Activated T-helper 1 cell treated with anti-CD3 and anti-CD28 coated beads, Interleukin-12 subunit alpha, Interleukin-12 subunit beta, Interleukin-2, Interleukin-4 antibody, amounts not matched to agents 30 ng/mL and 10 ng/mL and 1 ng/mL, durations not matched to agents 14 hours and 24 hours and 36 hours (primary cell): ENCODE measurements around the gene UGDH. TPM values are rescaled to one million over a fixed set of nuclear protein-coding genes. Genes with fewer than 3 reads are reported as not detected.
A peak's percentile ranks its signal among the peaks of the same experiment; 100 is the strongest.
"Not testable (repeated sequence)": the region's sequence is repeated elsewhere in the genome, so short reads cannot be mapped to it uniquely, and the experiment has no call there.

Experiments used
- DNase-seq: peaks from one replicate; pipeline ENCODE4 v3.0.0; 2021; ENCODE audit warnings: low spot score
- H3K27ac Mint-ChIP-seq: one replicate; pipeline ENCODE4 v1.8.0; 2021; ENCODE audit warnings: mild to moderate bottlenecking, mixed read lengths
- H3K27me3 Mint-ChIP-seq: one replicate; pipeline ENCODE4 v1.8.0; 2022; ENCODE audit warnings: mild to moderate bottlenecking, moderate library complexity, mixed read lengths; ENCODE audit not compliant: insufficient read depth
- H3K36me3 Mint-ChIP-seq: one replicate; pipeline ENCODE4 v1.8.0; 2021; ENCODE audit warnings: low read depth, mixed read lengths
- H3K4me1 Mint-ChIP-seq: one replicate; pipeline ENCODE4 v1.8.0; 2021; ENCODE audit warnings: low read depth, mixed read lengths
- H3K4me3 Mint-ChIP-seq: one replicate; pipeline ENCODE4 v1.8.0; 2021; ENCODE audit warnings: mild to moderate bottlenecking, moderate library complexity, mixed read lengths
- H3K9me3 Mint-ChIP-seq: one replicate; pipeline ENCODE4 v1.8.0; 2021; ENCODE audit warnings: mixed read lengths
- intact Hi-C: fragments of 100-400 bp; cut with micrococcal nuclease; formaldehyde crosslinking; loops from one replicate; pipeline ENCODE4 v1.15.1; 2024
- total RNA-seq: library from RNA; stranded (reverse); gene quantifications from 2 replicates; pipeline ENCODE4 v1.2.3, GENCODE V29; 2022

The UGDH gene
- total RNA-seq, 1 donor from 2014 or later = 26.0 TPM

- Mint-ChIP-seq H3K9me3 (peaks cover 11% of the 10 kb centered on the region), H3K27me3 (no peaks in the 10 kb centered on the region), H3K27ac (peak overlapping the region; percentile 87), H3K36me3 (peaks cover 4% of the 10 kb centered on the region), H3K4me1 (peaks cover 19% of the 10 kb centered on the region), H3K4me3 (peak overlapping the region; percentile 99)
- intact Hi-C loops = loop anchor here (2.0 to 10.0 kb wide), 6 partner anchors 57 to 1839 kb away; partner anchors contain the start of genes RELL1 and RFC1
- no peak for DNase-seq
These were observed 1.2 kb downstream of the UGDH start for GRCh38 chr4:39525822-39526690.

GRCh38 chr4:39524161-39524957 lies 2.9 kb downstream of the UGDH start:
- intact Hi-C loops = loop anchor here (10.0 kb wide), 1 partner anchor 480 kb away; no protein-coding TSS in a partner anchor
- DNase-seq = no peak
- no peaks in the 10 kb centered on the region for H3K27me3 Mint-ChIP-seq
- no peaks in the 10 kb centered on the region for H3K36me3 Mint-ChIP-seq
- H3K9me3 Mint-ChIP-seq = no peaks in the 10 kb centered on the region
- H3K4me1 Mint-ChIP-seq = peaks cover 19% of the 10 kb centered on the region
- no peak overlapping the region for H3K4me3 Mint-ChIP-seq
- no peak overlapping the region for H3K27ac Mint-ChIP-seq

GRCh38 chr4:39522068-39522467 lies 5.2 kb downstream of the UGDH start:
- no peaks in the 10 kb centered on the region for H3K36me3 Mint-ChIP-seq
- intact Hi-C loops = loop anchor here (10.0 kb wide), 1 partner anchor 477 kb away; no protein-coding TSS in a partner anchor
- H3K27me3 Mint-ChIP-seq = no peaks in the 10 kb centered on the region
- no peak for DNase-seq
- H3K4me3 Mint-ChIP-seq = no peak overlapping the region
- H3K27ac Mint-ChIP-seq = no peak overlapping the region
- peaks cover 11% of the 10 kb centered on the region for H3K4me1 Mint-ChIP-seq
- no peaks in the 10 kb centered on the region for H3K9me3 Mint-ChIP-seq

GRCh38 chr4:39521253-39521919 lies 5.9 kb downstream of the UGDH start:
- no peaks in the 10 kb centered on the region for H3K9me3 Mint-ChIP-seq
- H3K27ac Mint-ChIP-seq = no peak overlapping the region
- no peak for DNase-seq
- no peak overlapping the region for H3K4me3 Mint-ChIP-seq
- peaks cover 1% of the 10 kb centered on the region for H3K36me3 Mint-ChIP-seq
- no peaks in the 10 kb centered on the region for H3K27me3 Mint-ChIP-seq
- intact Hi-C loops = loop anchor here (10.0 kb wide), 1 partner anchor 477 kb away; no protein-coding TSS in a partner anchor
- H3K4me1 Mint-ChIP-seq = peaks cover 7% of the 10 kb centered on the region

DNA sequence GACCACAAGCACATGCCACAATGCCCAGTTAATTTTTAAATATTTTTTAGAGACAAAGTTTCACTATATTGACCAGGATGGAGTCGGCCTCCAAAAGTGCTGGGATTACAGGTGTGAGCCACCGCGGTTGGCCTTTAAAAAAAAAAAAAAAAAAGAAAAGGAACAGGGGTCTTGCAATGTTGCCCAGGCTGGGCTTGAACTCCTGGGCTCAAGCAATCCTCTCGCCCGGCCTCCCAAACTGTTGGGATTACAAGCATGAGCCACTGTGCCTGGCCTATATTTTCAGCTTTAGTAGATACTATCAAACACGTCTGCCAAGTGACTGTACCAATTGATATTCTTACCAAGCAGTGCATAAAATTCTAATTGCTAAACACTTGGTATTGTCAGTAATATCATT lies 8.8 kb downstream of the UGDH start:
- intact Hi-C loops = no loop called here
- H3K9me3 Mint-ChIP-seq = no peaks in the 10 kb centered on the region
- H3K27ac Mint-ChIP-seq = no peak overlapping the region
- peaks cover 10% of the 10 kb centered on the region for H3K36me3 Mint-ChIP-seq
- no peaks in the 10 kb centered on the region for H3K4me1 Mint-ChIP-seq
- DNase-seq = no peak
- no peak overlapping the region for H3K4me3 Mint-ChIP-seq
- no peaks in the 10 kb centered on the region for H3K27me3 Mint-ChIP-seq

DNA sequence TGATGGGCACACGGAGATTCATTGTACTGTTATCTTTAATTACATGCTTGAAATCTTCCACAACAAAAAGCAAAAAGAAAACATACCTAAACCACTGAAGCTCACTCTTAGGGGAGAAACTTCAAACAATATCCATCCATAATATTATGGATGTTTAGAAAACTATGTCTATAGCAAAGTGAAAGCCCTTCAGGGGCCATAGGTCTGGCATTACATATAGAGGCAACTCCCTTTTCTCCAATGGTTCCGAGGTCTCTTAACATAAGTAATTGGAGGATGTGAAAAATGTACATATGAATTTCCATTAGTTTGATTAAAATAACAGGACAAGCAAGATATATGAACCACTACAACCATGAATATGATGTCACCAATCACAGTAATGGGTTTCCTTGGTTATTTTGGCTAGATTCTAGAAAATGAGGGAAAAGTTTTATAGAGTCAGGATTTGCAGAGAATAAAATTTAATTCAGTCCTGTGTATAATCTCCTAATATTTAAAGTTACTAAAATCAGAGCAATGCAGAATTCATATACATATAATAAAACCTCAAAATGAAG lies 10.8 kb downstream of the UGDH start:
- Mint-ChIP-seq H3K36me3 (peaks cover 10% of the 10 kb centered on the region), H3K27ac (no peak overlapping the region)

DNA sequence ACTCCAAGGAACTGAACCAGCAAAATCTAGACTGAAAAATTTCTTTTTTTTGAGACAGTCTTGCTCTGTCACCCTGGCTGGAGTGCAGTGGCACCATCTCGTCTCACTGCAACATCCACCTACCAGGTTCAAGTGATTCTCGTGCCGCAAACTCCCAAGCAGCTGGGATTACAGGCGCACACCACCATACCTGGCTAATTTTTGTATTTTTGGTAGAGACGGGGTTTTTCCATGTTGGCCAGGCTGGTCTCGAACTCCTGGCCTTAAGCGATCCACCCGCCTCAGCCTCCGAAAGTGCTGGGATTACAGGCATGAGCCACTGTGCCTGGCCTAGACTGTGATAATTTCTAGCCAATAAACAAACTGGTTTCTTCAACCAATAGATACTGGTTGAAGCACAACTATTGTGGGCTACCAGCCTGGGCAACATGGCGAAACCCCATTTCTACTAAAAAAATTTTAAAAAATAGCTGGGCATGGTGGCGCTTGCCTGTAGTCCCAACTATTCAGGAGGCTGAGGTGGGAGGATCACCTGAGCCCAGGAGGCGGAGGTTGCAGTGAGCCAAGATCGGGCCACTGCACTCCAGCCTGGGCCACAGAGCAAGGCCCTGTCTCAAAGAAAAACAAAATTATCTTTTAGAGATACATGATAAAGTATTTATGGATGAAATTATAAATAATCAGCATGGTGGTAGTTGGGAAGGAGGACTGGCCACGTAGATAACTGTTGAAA lies 11.4 kb downstream of the UGDH start:
- intact Hi-C loops, H3K9me3 Mint-ChIP-seq, H3K27me3 Mint-ChIP-seq, H3K27ac Mint-ChIP-seq, H3K4me3 Mint-ChIP-seq, H3K4me1 Mint-ChIP-seq, DNase-seq: not testable (repeated sequence)
- peaks cover 10% of the 10 kb centered on the region for H3K36me3 Mint-ChIP-seq

More for the DNA sequence above, 10.8 kb downstream of the UGDH start:
- intact Hi-C loops = no loop called here
- Mint-ChIP-seq H3K27me3 (no peaks in the 10 kb centered on the region), H3K9me3 (no peaks in the 10 kb centered on the region), H3K4me1 (no peaks in the 10 kb centered on the region), H3K4me3 (no peak overlapping the region)
- no peak for DNase-seq

GRCh38 chr4:39514888-39515401 lies 12.3 kb downstream of the UGDH start:
- H3K36me3 Mint-ChIP-seq = peaks cover 13% of the 10 kb centered on the region
- DNase-seq = no peak
- intact Hi-C loops = no loop called here
- no peak overlapping the region for H3K27ac Mint-ChIP-seq
- no peaks in the 10 kb centered on the region for H3K9me3 Mint-ChIP-seq
- no peaks in the 10 kb centered on the region for H3K4me1 Mint-ChIP-seq
- no peaks in the 10 kb centered on the region for H3K27me3 Mint-ChIP-seq
- H3K4me3 Mint-ChIP-seq = no peak overlapping the region

DNA sequence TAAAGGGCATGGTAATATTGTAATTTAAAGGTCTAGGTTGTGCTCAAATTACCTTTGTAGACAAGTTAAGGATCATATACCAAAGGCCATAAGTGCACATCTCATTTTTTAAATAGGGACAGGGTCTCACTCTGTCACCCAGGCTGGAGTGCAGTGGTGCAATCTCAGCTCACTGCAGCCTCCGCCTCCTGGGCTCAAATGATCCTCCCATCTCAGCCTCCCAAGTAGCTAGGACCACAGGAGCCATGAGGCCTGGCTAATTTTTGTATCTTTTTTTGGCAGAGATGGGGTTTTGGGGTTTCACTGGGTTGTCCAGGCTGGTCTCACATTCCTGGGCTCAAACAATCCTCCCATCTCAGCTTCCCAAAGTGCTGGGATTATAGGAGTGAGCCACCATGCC lies 13.0 kb downstream of the UGDH start:
- H3K4me3 Mint-ChIP-seq, H3K27me3 Mint-ChIP-seq, intact Hi-C loops, H3K27ac Mint-ChIP-seq, H3K4me1 Mint-ChIP-seq, DNase-seq, H3K9me3 Mint-ChIP-seq: not testable (repeated sequence)
- peaks cover 17% of the 10 kb centered on the region for H3K36me3 Mint-ChIP-seq

- no peak for DNase-seq
- Mint-ChIP-seq H3K9me3 (no peaks in the 10 kb centered on the region), H3K27ac (no peak overlapping the region), H3K27me3 (no peaks in the 10 kb centered on the region), H3K4me3 (no peak overlapping the region), H3K36me3 (peaks cover 19% of the 10 kb centered on the region), H3K4me1 (no peaks in the 10 kb centered on the region)
- intact Hi-C loops = no loop called here
These were observed 16.8 kb downstream of the UGDH start for GRCh38 chr4:39510348-39510929.

DNA sequence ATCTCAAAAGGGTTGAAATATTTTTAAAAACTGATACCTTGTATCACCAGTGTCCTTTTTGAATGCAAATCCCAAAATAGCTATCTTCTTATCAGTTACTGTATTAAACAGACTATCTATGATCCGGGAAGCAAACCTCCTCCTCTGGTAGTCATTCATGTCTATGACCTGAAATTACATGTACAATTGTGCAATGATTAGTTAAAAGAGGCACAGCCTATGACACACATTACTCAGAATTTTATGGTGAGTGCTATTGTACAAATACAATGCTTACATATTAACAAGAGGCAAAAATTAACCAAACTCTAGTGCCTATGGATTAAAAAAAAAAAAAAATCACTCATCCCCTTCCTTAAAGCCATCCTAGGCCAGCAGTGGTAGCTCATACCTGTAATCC lies 21.7 kb downstream of the UGDH start:
- Mint-ChIP-seq H3K4me1 (no peaks in the 10 kb centered on the region), H3K36me3 (peaks cover 33% of the 10 kb centered on the region), H3K9me3 (no peaks in the 10 kb centered on the region), H3K27me3 (no peaks in the 10 kb centered on the region), H3K27ac (no peak overlapping the region), H3K4me3 (no peak overlapping the region)
- DNase-seq = no peak
- intact Hi-C loops = no loop called here
